ENCODE measurements around the gene SPIN1. TPM values are rescaled to one million over a fixed set of nuclear protein-coding genes. Genes with fewer than 3 reads are reported as not detected.

SPIN1 gene
- total RNA-seq, 1 donor from 2014 or later, result 154 TPM

GRCh38 chr9:88421348-88421747, 33.1 kb downstream of the SPIN1 start:
- no peak for DNase-seq (ENCODE audit: low spot score, unreplicated experiment)
- H3K36me3 Mint-ChIP-seq (ENCODE audit: insufficient read depth), result peaks cover 55% of the 10 kb centered on the region
- H3K27me3 Mint-ChIP-seq, result no peaks in the 10 kb centered on the region
- H3K9me3 Mint-ChIP-seq (ENCODE audit: low read depth), result peaks cover 14% of the 10 kb centered on the region
- peaks cover 3% of the 10 kb centered on the region for H3K4me1 Mint-ChIP-seq (ENCODE audit: low read depth)
- no peak overlapping the region for H3K4me3 Mint-ChIP-seq (ENCODE audit: low read depth)
- no peak overlapping the region for H3K27ac Mint-ChIP-seq
- no peak for TF ChIP-seq CTCF (IDR thresholded peaks at IDR 0.05; ENCODE audit: unreplicated experiment)

- Mint-ChIP-seq H3K27me3 (no peaks in the 10 kb centered on the region), H3K9me3 (ENCODE audit: low read depth) (peaks cover 3% of the 10 kb centered on the region), H3K4me1 (ENCODE audit: low read depth) (peaks cover 3% of the 10 kb centered on the region), H3K27ac (peak overlapping the region; percentile 63), H3K4me3 (ENCODE audit: low read depth) (no peak overlapping the region), H3K36me3 (ENCODE audit: insufficient read depth) (peaks cover 28% of the 10 kb centered on the region)
- DNase-seq (ENCODE audit: low spot score, unreplicated experiment), result no peak
- TF ChIP-seq CTCF (IDR thresholded peaks at IDR 0.05; ENCODE audit: unreplicated experiment), result no peak
Measured at GRCh38 chr9:88425538-88425950, 37.3 kb downstream of the SPIN1 start.

GRCh38 chr9:88426651-88427050, 38.4 kb downstream of the SPIN1 start:
- DNase-seq (ENCODE audit: low spot score, unreplicated experiment), result no peak
- H3K27ac Mint-ChIP-seq, result peak overlapping the region; percentile 71
- H3K9me3 Mint-ChIP-seq (ENCODE audit: low read depth), result no peaks in the 10 kb centered on the region
- H3K27me3 Mint-ChIP-seq, result no peaks in the 10 kb centered on the region
- no peak for TF ChIP-seq CTCF (IDR thresholded peaks at IDR 0.05; ENCODE audit: unreplicated experiment)
- peaks cover 19% of the 10 kb centered on the region for H3K36me3 Mint-ChIP-seq (ENCODE audit: insufficient read depth)
- H3K4me3 Mint-ChIP-seq (ENCODE audit: low read depth), result no peak overlapping the region
- peaks cover 3% of the 10 kb centered on the region for H3K4me1 Mint-ChIP-seq (ENCODE audit: low read depth)

- peak overlapping the region; percentile 55 for H3K27ac Mint-ChIP-seq
- peaks cover 3% of the 10 kb centered on the region for H3K4me1 Mint-ChIP-seq (ENCODE audit: low read depth)
- no peak overlapping the region for H3K4me3 Mint-ChIP-seq (ENCODE audit: low read depth)
- no peak for TF ChIP-seq CTCF (IDR thresholded peaks at IDR 0.05; ENCODE audit: unreplicated experiment)
- DNase-seq (ENCODE audit: low spot score, unreplicated experiment), result no peak
- no peaks in the 10 kb centered on the region for H3K27me3 Mint-ChIP-seq
- H3K36me3 Mint-ChIP-seq (ENCODE audit: insufficient read depth), result peaks cover 21% of the 10 kb centered on the region
- H3K9me3 Mint-ChIP-seq (ENCODE audit: low read depth), result no peaks in the 10 kb centered on the region
Measured at GRCh38 chr9:88429595-88430430, 41.6 kb downstream of the SPIN1 start.

- Mint-ChIP-seq H3K9me3 (ENCODE audit: low read depth) (peaks cover 4% of the 10 kb centered on the region), H3K4me1 (ENCODE audit: low read depth) (peaks cover 13% of the 10 kb centered on the region), H3K27ac (peak overlapping the region; percentile 31), H3K27me3 (no peaks in the 10 kb centered on the region), H3K4me3 (ENCODE audit: low read depth) (no peak overlapping the region), H3K36me3 (ENCODE audit: insufficient read depth) (peaks cover 41% of the 10 kb centered on the region)
- DNase-seq (ENCODE audit: low spot score, unreplicated experiment), result no peak
- no peak for TF ChIP-seq CTCF (IDR thresholded peaks at IDR 0.05; ENCODE audit: unreplicated experiment)
Measured at GRCh38 chr9:88433583-88434255, 45.5 kb downstream of the SPIN1 start.

All from progenitor cell of endocrine pancreas (in vitro differentiated cells).